ENCODE data around the gene PKM.

The PKM gene

GRCh38 chr15:72235298-72235697, 4.3 kb upstream of the PKM start:
- DNase-seq (ENCODE audit: low read depth), result no peak

DNA sequence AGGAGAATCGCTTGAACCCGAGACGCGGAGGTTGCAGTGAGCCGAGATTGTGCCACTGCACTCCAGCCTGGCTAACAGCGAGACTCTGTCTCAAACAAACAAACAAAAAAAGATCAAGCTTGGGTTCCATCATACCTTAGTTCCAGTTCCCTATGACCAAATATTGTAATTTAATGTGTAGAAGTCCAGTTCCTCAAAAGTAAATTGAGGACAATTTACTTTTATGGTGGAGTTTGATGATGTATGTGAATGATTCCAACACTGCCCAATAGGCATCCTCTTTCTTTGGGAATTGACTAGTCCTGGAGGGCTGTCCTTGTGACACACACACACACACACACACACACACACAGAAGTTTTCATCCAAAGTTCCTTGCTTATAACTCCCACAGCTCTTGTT, 2.8 kb upstream of the PKM start:
- DNase-seq (ENCODE audit: low read depth), result no peak

DNA sequence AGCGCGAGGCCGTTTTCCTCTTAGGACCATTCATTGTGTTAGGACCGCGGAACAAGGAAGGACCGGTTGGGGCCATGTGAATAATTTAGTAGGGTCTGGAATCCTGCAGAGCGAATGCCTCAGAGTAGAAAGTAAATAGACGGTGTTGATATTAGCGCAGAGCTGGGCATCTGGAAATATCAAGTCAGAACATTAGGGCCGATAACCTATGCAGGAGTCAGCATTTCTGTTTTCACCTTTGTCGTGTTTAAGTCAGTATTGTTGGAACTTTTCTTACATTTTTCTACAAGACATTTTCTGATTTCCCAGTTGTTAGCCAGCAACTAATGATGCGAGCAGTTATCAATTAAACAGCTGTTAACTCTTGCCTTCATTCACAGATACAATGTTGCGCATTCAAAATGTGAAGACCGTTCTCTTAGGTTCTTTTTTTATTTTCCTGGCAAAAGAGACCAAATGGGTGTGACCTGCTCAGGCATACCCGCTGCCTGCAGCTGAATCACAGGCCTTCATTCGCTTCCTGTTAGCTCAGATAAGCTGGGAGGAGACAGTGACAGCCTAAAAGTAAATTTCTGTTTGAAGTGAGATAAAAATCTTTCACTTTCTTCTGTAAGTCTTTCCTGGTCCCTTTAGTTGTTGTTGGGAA, 966 bp upstream of the PKM start:
- peak; percentile 83 for DNase-seq (ENCODE audit: low read depth)

- peak; percentile 95 for DNase-seq (ENCODE audit: low read depth)
Observed at GRCh38 chr15:72230197-72231065, 559 bp downstream of the PKM start.

DNA sequence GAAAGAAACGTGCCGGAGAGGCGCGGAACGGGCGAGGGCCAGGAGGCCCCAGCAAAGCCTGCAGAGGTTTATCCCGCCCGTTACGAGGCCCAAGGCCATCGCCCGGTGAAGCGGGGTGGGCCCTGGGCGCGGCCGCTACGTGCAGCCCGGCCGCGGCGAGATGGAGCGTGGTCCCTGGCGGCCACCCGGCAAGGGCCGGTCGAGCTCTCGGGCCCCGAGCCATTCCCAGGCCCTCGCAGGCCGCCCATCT, 1.1 kb downstream of the PKM start:
- DNase-seq (ENCODE audit: low read depth), result no peak

DNA sequence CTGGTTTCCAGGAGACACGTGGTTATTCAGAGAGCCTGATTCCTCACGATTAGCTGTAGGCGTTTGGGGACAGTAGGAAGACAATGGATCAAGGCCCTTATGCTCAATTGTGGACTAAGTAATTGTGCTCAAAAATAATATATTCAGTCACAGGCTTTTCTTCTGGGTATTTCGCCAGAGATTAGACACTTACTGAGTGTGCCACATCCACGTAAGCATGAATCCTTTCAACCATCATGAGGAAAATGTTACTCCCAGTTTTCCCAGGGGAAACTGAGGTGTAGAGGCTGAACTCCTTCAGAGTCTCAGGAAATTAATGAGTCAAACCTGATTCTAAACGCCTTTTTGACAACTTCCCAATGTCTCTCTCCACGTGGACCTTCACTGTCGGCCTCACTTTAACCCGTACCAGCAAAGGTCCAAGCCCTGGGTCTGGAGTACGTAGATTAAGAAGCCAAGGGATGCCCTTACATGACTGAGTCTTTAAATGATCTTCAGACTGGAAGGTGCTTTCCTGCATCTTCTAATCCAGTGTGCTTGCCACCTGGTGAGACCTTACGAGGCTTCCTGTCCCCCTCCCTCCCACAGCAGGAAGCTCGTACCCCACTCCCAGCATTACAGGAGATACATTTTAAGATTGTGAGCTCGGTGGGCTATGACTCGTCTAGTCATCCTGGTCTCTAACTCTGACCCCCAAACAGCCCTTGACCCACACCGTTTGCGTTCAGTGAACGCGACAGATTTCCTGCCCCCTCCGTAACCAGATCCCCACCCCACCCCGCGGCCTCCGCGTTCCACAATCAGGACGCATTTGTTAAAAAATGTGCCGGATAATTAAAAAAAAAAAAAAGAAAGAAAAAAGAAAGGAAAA, 1.7 kb downstream of the PKM start:
- DNase-seq (ENCODE audit: low read depth), result peak; percentile 41

GRCh38 chr15:72227720-72228119, 3.3 kb downstream of the PKM start:
- DNase-seq (ENCODE audit: low read depth), result peak; percentile 20

DNA sequence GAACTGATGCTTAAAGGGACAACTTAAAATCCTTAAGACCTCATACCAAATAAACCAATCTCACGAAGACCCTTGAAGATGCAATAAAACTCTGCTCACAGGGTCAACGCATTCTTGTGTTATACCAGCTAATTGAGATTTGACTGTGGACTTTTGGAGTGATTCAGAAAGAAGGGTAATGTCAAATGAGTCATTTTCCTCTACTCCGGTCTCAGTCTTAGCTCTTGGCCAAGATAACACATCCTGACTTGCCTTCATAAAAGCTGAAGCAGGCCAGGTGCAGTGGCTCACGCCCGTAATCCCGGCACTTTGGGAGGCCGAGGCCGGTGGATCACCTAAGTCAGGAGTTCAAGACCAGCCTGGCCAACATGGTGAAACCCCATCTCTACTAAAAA, 3.8 kb downstream of the PKM start:
- peak; percentile 91 for DNase-seq (ENCODE audit: low read depth)

GRCh38 chr15:72223278-72223677, 7.7 kb downstream of the PKM start:
- DNase-seq (ENCODE audit: low read depth), result no peak

DNA sequence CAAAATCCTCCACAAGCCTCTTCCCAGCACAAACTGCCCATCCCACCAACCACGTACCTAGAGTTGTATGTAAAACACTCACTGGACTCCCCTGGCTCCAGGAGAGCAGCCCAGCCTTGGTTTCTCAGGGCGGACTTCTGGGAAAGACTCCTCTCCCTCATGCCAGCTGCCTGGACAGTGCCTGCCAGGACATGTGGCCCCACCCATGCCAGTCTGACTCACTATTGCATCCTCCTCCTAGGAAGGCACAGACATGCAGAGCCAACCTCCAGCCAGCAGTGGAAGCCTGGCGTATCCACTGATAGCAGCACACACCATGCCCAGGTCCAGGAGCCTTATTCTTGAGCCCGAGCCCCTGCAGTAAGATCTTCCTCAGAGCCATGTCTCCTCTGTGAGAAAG, 8.6 kb downstream of the PKM start:
- peak; percentile 53 for DNase-seq (ENCODE audit: low read depth)

- no peak for DNase-seq (ENCODE audit: low read depth)
Observed at GRCh38 chr15:72220687-72221086, 10.3 kb downstream of the PKM start.

DNA sequence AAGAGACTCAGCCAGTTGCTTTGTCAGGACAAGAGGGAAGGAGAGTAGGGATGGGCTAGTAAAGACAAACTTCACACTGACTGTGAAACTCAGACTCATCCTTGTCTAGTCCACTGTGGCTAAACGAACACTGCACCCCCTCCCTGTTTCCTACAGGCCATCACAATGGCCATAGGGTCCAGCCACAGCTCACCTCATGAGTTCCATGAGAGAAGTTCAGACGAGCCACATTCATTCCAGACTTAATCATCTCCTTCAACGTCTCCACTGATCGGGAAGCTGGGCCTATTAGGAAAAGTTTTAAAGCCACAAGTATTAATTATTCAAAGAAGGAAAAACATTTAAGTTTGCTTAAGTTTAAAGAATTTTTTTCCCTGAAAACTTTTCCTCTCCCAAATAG, 13.8 kb downstream of the PKM start:
- peak; percentile 75 for DNase-seq (ENCODE audit: low read depth)

- DNase-seq (ENCODE audit: low read depth), result no peak
Observed at GRCh38 chr15:72216079-72216478, 14.9 kb downstream of the PKM start.

- DNase-seq (ENCODE audit: low read depth), result no peak
Observed at GRCh38 chr15:72207558-72208085, 23.4 kb downstream of the PKM start.

GRCh38 chr15:72206677-72207000, 24.4 kb downstream of the PKM start:
- no peak for DNase-seq (ENCODE audit: low read depth)

- DNase-seq (ENCODE audit: low read depth), result no peak
Observed at GRCh38 chr15:72205896-72206676, 24.9 kb downstream of the PKM start.

DNA sequence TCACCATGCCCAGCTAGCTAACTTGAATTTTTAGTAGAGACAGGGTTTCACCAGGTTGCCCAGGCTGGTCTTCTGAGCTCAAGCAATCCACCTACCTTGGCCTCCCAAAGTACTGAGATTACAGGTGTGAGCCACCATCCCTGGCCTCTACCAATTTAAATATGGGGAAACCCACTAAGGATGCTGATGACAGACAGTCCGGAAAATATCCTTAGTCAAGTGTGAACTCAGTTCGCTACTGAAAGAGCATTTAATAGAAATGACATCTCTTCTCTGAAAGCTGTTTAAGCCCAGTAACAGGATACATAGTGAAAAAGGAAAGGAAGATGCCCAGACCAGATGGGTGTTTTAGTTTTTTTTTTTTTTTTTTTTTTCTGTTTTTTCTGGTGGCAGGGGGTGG, 25.7 kb downstream of the PKM start:
- DNase-seq (ENCODE audit: low read depth), result no peak

GRCh38 chr15:72203507-72203837, 27.5 kb downstream of the PKM start:
- peak; percentile 94 for DNase-seq (ENCODE audit: low read depth)

DNA sequence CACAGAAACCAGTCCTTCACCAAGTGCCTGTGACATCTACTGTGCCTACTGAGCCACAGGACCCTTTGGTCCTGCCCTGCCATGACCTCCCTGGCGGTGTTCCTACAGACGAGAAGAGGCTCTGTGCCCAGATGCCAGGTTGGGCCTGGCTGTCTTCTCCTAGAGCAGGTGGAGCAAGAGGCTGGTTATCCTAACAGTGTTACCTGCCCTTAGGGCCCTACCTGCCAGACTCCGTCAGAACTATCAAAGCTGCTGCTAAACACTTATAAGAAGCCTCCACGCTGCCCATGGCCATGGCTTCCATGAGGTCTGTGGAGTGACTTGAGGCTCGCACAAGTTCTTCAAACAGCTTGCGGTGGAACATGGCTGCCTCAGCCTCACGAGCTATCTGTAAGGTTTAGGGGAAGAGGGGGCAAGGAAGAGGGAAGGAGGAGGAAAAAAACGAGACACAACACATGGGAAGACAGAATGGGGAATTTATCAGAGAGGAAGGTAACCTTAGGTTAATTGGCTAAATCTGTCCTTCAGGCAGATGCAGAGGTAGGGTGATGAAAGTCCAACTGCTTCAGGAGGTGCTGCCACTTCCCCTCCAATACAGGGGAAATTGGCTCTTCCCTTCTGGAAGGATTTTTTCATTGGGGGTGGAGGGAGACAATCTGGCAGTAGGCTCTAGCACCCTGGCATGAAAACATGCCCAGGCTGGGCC, 28.0 kb downstream of the PKM start:
- no peak for DNase-seq (ENCODE audit: low read depth)

- DNase-seq (ENCODE audit: low read depth), result no peak
Observed at GRCh38 chr15:72202302-72202701, 28.7 kb downstream of the PKM start.

- no peak for DNase-seq (ENCODE audit: low read depth)
Observed at GRCh38 chr15:72201391-72201921, 29.5 kb downstream of the PKM start.

All from EH (cell line).